ENCODE measurements around the gene TULP3.

Gene TULP3

GRCh38 chr12:2940564-2940963 is 49.9 kb downstream of the TULP3 start:
- TF ChIP-seq CTCF (IDR thresholded peaks at IDR 0.05; ENCODE audit: low read length, missing control alignments): no peak
- no peak overlapping the region for H3K4me3 ChIP-seq (replicated peaks; ENCODE audit: low read depth, low read length)
- no peak for DNase-seq (ENCODE audit: low read depth)

GRCh38 chr12:2941524-2941923 is 50.8 kb downstream of the TULP3 start:
- no peak for TF ChIP-seq CTCF (IDR thresholded peaks at IDR 0.05; ENCODE audit: low read length, missing control alignments)
- no peak overlapping the region for H3K4me3 ChIP-seq (replicated peaks; ENCODE audit: low read depth, low read length)
- DNase-seq (ENCODE audit: low read depth): no peak

GRCh38 chr12:2944401-2945047 is 53.8 kb downstream of the TULP3 start:
- peak; percentile 39 for DNase-seq (ENCODE audit: low read depth)
- H3K4me3 ChIP-seq (replicated peaks; ENCODE audit: low read depth, low read length): no peak overlapping the region
- TF ChIP-seq CTCF (IDR thresholded peaks at IDR 0.05; ENCODE audit: low read length, missing control alignments): peak; percentile 75

- no peak for TF ChIP-seq CTCF (IDR thresholded peaks at IDR 0.05; ENCODE audit: low read length, missing control alignments)
- no peak for DNase-seq (ENCODE audit: low read depth)
- no peak overlapping the region for H3K4me3 ChIP-seq (replicated peaks; ENCODE audit: low read depth, low read length)
Measured at GRCh38 chr12:2949411-2949810, 58.7 kb downstream of the TULP3 start.

- DNase-seq (ENCODE audit: low read depth): no peak
- TF ChIP-seq CTCF (IDR thresholded peaks at IDR 0.05; ENCODE audit: low read length, missing control alignments): no peak
- no peak overlapping the region for H3K4me3 ChIP-seq (replicated peaks; ENCODE audit: low read depth, low read length)
Measured at GRCh38 chr12:2955888-2956287, 65.2 kb downstream of the TULP3 start.

- H3K4me3 ChIP-seq (replicated peaks; ENCODE audit: low read depth, low read length): peak overlapping the region; percentile 63
- TF ChIP-seq CTCF (IDR thresholded peaks at IDR 0.05; ENCODE audit: low read length, missing control alignments): no peak
- no peak for DNase-seq (ENCODE audit: low read depth)
Measured at GRCh38 chr12:2957816-2958431, 67.2 kb downstream of the TULP3 start.
